IMR-90 (cell line): ENCODE data around the gene PPP6R1. TPM values are rescaled to one million over a fixed set of nuclear protein-coding genes. Genes with fewer than 3 reads are reported as not detected.

Experiments
- ATAC-seq: fragments of 200-7000 bp; cut with Tn5 transposase; 2 replicates; pipeline ENCODE4 v1.9.1; 2020; ENCODE audit warnings: low read depth, mild to moderate bottlenecking, moderate library complexity
- BruUV-seq: library from RNA; stranded (reverse); fragments of 400-500 nt; replicated peaks from 2 replicates; lab custom pipeline; 2021; lab: Mats Ljungman, UMichigan
- CTCF ChIA-PET: fragments of 300-600 bp; formaldehyde crosslinking; extraction: SDS; loops from one replicate; lab custom pipeline; 2021; ENCODE audit warnings: antibody characterized with exemption; lab: Yijun Ruan, JAX
- POLR2A ChIA-PET: fragments of 300-600 bp; sonication (Branson Sonifier 250); formaldehyde crosslinking; loops from one replicate; lab custom pipeline; 2022; ENCODE audit warnings: antibody characterized with exemption; ENCODE audit not compliant: unreplicated experiment; lab: Charles Lee
- DNase-seq: peaks from one replicate; pipeline ENCODE4 v3.0.0; 2013
- H2AFZ ChIP-seq: replicated peaks from 2 replicates; pipeline ENCODE3; 2013; ENCODE audit warnings: low read length, mild to moderate bottlenecking; ENCODE audit not compliant: poor library complexity
- H2AK5ac ChIP-seq: 2 replicates; pipeline ENCODE4 v1.6.1; 2013; ENCODE audit warnings: low read depth, low read length, inconsistent platforms
- H2AK9ac ChIP-seq: replicated peaks from 2 replicates; pipeline ENCODE3; 2013; ENCODE audit warnings: mild to moderate bottlenecking, low read depth, low read length, moderate library complexity; ENCODE audit not compliant: poor library complexity
- H2BK120ac ChIP-seq: 2 replicates; pipeline ENCODE4 v1.6.1; 2013; ENCODE audit warnings: low read depth, low read length, inconsistent platforms
- H2BK15ac ChIP-seq: 3 replicates; pipeline ENCODE4 v1.6.1; 2013; ENCODE audit warnings: low read depth, low read length, inconsistent platforms
- H2BK20ac ChIP-seq: 2 replicates; pipeline ENCODE4 v1.6.1; 2013; ENCODE audit warnings: low read depth, mild to moderate bottlenecking, inconsistent platforms, low read length, moderate library complexity
- H2BK5ac ChIP-seq: 2 replicates; pipeline ENCODE4 v1.6.1; 2013; ENCODE audit warnings: mild to moderate bottlenecking, low read depth, low read length, inconsistent platforms; ENCODE audit not compliant: poor library complexity, severe bottlenecking
- H3K14ac ChIP-seq: replicated peaks from 2 replicates; pipeline ENCODE4 v1.6.1; 2013; ENCODE audit warnings: low read depth, low read length, inconsistent platforms
- H3K18ac ChIP-seq: 2 replicates; pipeline ENCODE4 v1.6.1; 2013; ENCODE audit warnings: low read depth, low read length, control low read depth
- H3K23ac ChIP-seq: 2 replicates; pipeline ENCODE4 v1.6.1; 2013; ENCODE audit warnings: low read depth, low read length, inconsistent platforms
- H3K27ac ChIP-seq: 2 replicates; pipeline ENCODE4 v1.5.1; 2013; ENCODE audit warnings: mild to moderate bottlenecking, control low read depth, low read length; ENCODE audit not compliant: insufficient read depth
- H3K27me3 ChIP-seq: 2 replicates; pipeline ENCODE4 v1.6.1; 2013; ENCODE audit warnings: low read length; ENCODE audit not compliant: control insufficient read depth, insufficient read depth
- H3K36me3 ChIP-seq: 2 replicates; pipeline ENCODE4 v1.6.1; 2013; ENCODE audit warnings: low read length, mixed read lengths; ENCODE audit not compliant: control insufficient read depth, insufficient read depth
- H3K4ac ChIP-seq: 2 replicates; pipeline ENCODE4 v1.6.1; 2013; ENCODE audit warnings: low read depth, low read length, inconsistent platforms
- H3K4me1 ChIP-seq: 2 replicates; pipeline ENCODE4 v1.6.1; 2013; ENCODE audit warnings: low read length, mixed read lengths; ENCODE audit not compliant: control insufficient read depth, insufficient read depth
- H3K4me2 ChIP-seq: 2 replicates; pipeline ENCODE4 v1.6.1; 2013; ENCODE audit warnings: low read depth, mild to moderate bottlenecking, control low read depth, low read length, moderate library complexity
- H3K4me3 ChIP-seq: 2 replicates; pipeline ENCODE4 v1.5.1; 2013; ENCODE audit warnings: low read depth, mild to moderate bottlenecking, control low read depth, low read length, moderate library complexity; ENCODE audit not compliant: insufficient read depth
- H3K56ac ChIP-seq: 2 replicates; pipeline ENCODE4 v1.6.1; 2013; ENCODE audit warnings: low read length, inconsistent platforms; ENCODE audit not compliant: insufficient read depth; ENCODE audit errors: extremely low read depth
- H3K79me1 ChIP-seq, 2 experiments: 2 replicates each; pipeline ENCODE4 v1.6.1; 2013; ENCODE audit warnings: low read length in 2 of 2, inconsistent platforms in 1 of 2, low read depth in 1 of 2
- H3K9ac ChIP-seq: 2 replicates; pipeline ENCODE4 v1.6.1; 2013; ENCODE audit warnings: low read depth, low read length, control low read depth
- H3K9me1 ChIP-seq: 2 replicates; pipeline ENCODE4 v1.6.1; 2013; ENCODE audit warnings: low read length, inconsistent platforms; ENCODE audit not compliant: insufficient read depth
- H3K9me3 ChIP-seq: 2 replicates; pipeline ENCODE4 v1.6.1; 2013; ENCODE audit warnings: low read length; ENCODE audit not compliant: control insufficient read depth, insufficient read depth
- H4K20me1 ChIP-seq: 2 replicates; pipeline ENCODE4 v1.6.1; 2013; ENCODE audit warnings: low read length, inconsistent platforms; ENCODE audit not compliant: insufficient read depth
- H4K5ac ChIP-seq: 2 replicates; pipeline ENCODE4 v1.6.1; 2013; ENCODE audit warnings: mild to moderate bottlenecking, low read depth, low read length, control low read depth
- H4K8ac ChIP-seq, 2 experiments: 2 replicates each; pipeline ENCODE4 v1.6.1; 2013; ENCODE audit warnings: low read depth in 2 of 2, low read length in 2 of 2, control low read depth in 1 of 2, inconsistent platforms in 1 of 2
- H4K91ac ChIP-seq: 2 replicates; pipeline ENCODE4 v1.6.1; 2013; ENCODE audit warnings: low read depth, low read length, inconsistent platforms; ENCODE audit not compliant: insufficient read depth
- BHLHE40 ChIP-seq: fragments of 150-350 bp; IDR thresholded peaks from 2 replicates; pipeline ENCODE4 v1.6.1; 2016; ENCODE audit warnings: mild to moderate bottlenecking, low read depth, low read length
- CEBPB ChIP-seq: IDR thresholded peaks from 2 replicates; pipeline ENCODE4 v1.6.1; 2012; ENCODE audit warnings: low read depth, low read length, improper control_type of control experiment
- CHD1 ChIP-seq: IDR thresholded peaks from 2 replicates; pipeline ENCODE4 v1.6.1; 2012; ENCODE audit warnings: low read depth, low read length, improper control_type of control experiment
- CTCF ChIP-seq: conservative IDR thresholded peaks from 2 replicates; pipeline ENCODE4 v1.5.1; 2012; ENCODE audit warnings: mild to moderate bottlenecking, low read depth, low read length, improper control_type of control experiment
- ELK1 ChIP-seq: fragments of 150-350 bp; IDR thresholded peaks from 2 replicates; pipeline ENCODE4 v1.6.1; 2016; ENCODE audit warnings: low read depth, mild to moderate bottlenecking, low read length, moderate library complexity, borderline replicate concordance
- FOS ChIP-seq: fragments of 150-350 bp; IDR thresholded peaks from 2 replicates; pipeline ENCODE4 v1.6.1; 2016; ENCODE audit warnings: low read depth, low read length
- MAFK ChIP-seq: IDR thresholded peaks from 2 replicates; pipeline ENCODE4 v1.6.1; 2012; ENCODE audit warnings: low read depth, low read length, improper control_type of control experiment
- MAZ ChIP-seq: IDR thresholded peaks from 2 replicates; pipeline ENCODE4 v1.6.1; 2012; ENCODE audit warnings: low read depth, mild to moderate bottlenecking, low read length, improper control_type of control experiment, moderate library complexity, borderline replicate concordance
- MXI1 ChIP-seq: IDR thresholded peaks from 2 replicates; pipeline ENCODE4 v1.6.1; 2012; ENCODE audit warnings: low read depth, mild to moderate bottlenecking, low read length, moderate library complexity, borderline replicate concordance
- NFE2L2 ChIP-seq: fragments of 150-350 bp; IDR thresholded peaks from 2 replicates; pipeline ENCODE4 v1.6.1; 2016; ENCODE audit warnings: low read depth, mild to moderate bottlenecking, low read length
- POLR2A ChIP-seq: IDR thresholded peaks from 2 replicates; pipeline ENCODE4 v1.6.1; 2012; ENCODE audit warnings: mild to moderate bottlenecking, low read depth, low read length
- RAD21 ChIP-seq: IDR thresholded peaks from 2 replicates; pipeline ENCODE4 v1.6.1; 2012; ENCODE audit warnings: low read length, improper control_type of control experiment
- RCOR1 ChIP-seq: IDR thresholded peaks from 2 replicates; pipeline ENCODE4 v1.6.1; 2012; ENCODE audit warnings: mild to moderate bottlenecking, low read length, improper control_type of control experiment; ENCODE audit not compliant: insufficient replicate concordance
- RFX5 ChIP-seq: IDR thresholded peaks from 2 replicates; pipeline ENCODE4 v1.8.0; 2012; ENCODE audit warnings: low read depth, mild to moderate bottlenecking, low read length, moderate library complexity
- SMC3 ChIP-seq: fragments of 150-350 bp; IDR thresholded peaks from 2 replicates; pipeline ENCODE4 v1.6.1; 2016; ENCODE audit warnings: low read depth, mild to moderate bottlenecking, antibody characterized with exemption, low read length, moderate library complexity
- USF2 ChIP-seq: fragments of 150-350 bp; IDR thresholded peaks from 2 replicates; pipeline ENCODE4 v1.6.1; 2017; ENCODE audit warnings: mild to moderate bottlenecking, antibody characterized with exemption, low read length, low read depth
- WGBS, 2 experiments: methylation state at CpG; one replicate each; pipeline versions ENCODE4 v1.1.5 to v1.1.7; 2013; ENCODE audit warnings: missing lambda C conversion rate in 2 of 2; ENCODE audit not compliant: insufficient read length in 1 of 2; ENCODE audit errors: extremely low coverage in 2 of 2; 5-methylcytosine and 5-hydroxymethylcytosine counted together
- dilution Hi-C: fragments of 300-500 bp; cut with HindIII; formaldehyde crosslinking; loops from one replicate; pipeline ENCODE4 v1.14.3; 2018; ENCODE audit warnings: low sequenced_read_pairs; ENCODE audit not compliant: unreplicated experiment
- in situ Hi-C: fragments of 300-500 bp; cut with MboI; formaldehyde crosslinking; loops from 3 replicates; pipeline ENCODE4 v1.14.3; 2019; ENCODE audit warnings: low sequenced_read_pairs, inconsistent platforms, mixed read lengths
- intact Hi-C: fragments of 100-400 bp; cut with micrococcal nuclease; formaldehyde crosslinking; loops from 2 replicates; pipeline ENCODE4 v1.10.0; 2022
- polyA plus RNA-seq, 3 experiments: library from polyadenylated mRNA; depleted of rRNA; stranded (reverse); fragments of >200 nt; gene quantifications; 2 replicates each; pipeline ENCODE4 v1.2.3, GENCODE V29; 2012; ENCODE audit warnings: low replicate concordance in 1 of 3
- total RNA-seq: library from RNA; depleted of rRNA; stranded (reverse); fragments of >200 nt; gene quantifications from 2 replicates; pipeline ENCODE4 v1.2.3, GENCODE V29; 2012

The PPP6R1 gene
- total and polyA plus RNA-seq, 2 of the 4 experiments (the other 2 are of a cell fraction) = 19.9 to 50.2 TPM

GRCh38 chr19:55269299-55269698 is 10.5 kb upstream of the PPP6R1 start:
- no peak overlapping the region for H3K56ac ChIP-seq
- no TSS peak for BruUV-seq
- no peaks in the 10 kb centered on the region for H3K4me1 ChIP-seq
- intact Hi-C loops (no loop called here), dilution Hi-C loops (no loop called here), in situ Hi-C loops (no loop called here)
- H3K79me1 ChIP-seq = peaks cover 5 to 30% of the 10 kb centered on the region in 2 experiments
- 95% methylated on average over 8 of the region's 8 CpGs; no CpG with 5 or more reads in 1 of the 2 experiments for WGBS, 2 experiments
- no peak overlapping the region for H2AK5ac ChIP-seq
- H4K8ac ChIP-seq = no peak overlapping the region
- H2BK15ac ChIP-seq = no peak overlapping the region
- no peak for ATAC-seq
- no peak overlapping the region for H3K14ac ChIP-seq
- no peak overlapping the region for H3K9ac ChIP-seq
- H3K9me3 ChIP-seq = no peaks in the 10 kb centered on the region
- no peak overlapping the region for H2BK5ac ChIP-seq
- TF ChIP-seq POLR2A (no peak), FOS (no peak), CTCF (no peak), RAD21 (no peak), MXI1 (no peak), CEBPB (no peak), CHD1 (no peak), BHLHE40 (no peak), USF2 (no peak), RCOR1 (no peak), MAZ (no peak), NFE2L2 (no peak), ELK1 (no peak), RFX5 (no peak), MAFK (no peak), SMC3 (no peak)
- DNase-seq = no peak
- H3K4me2 ChIP-seq = no peak overlapping the region
- CTCF ChIA-PET = no interaction called here
- H3K27me3 ChIP-seq = no peaks in the 10 kb centered on the region
- H3K9me1 ChIP-seq = peaks cover 9% of the 10 kb centered on the region; the same call in 1 of the 2 replicates
- peaks cover 7% of the 10 kb centered on the region; the same call in 1 of the 2 replicates for H4K20me1 ChIP-seq
- POLR2A ChIA-PET = interaction anchor here (0.5 kb wide), 1 partner anchor 11 kb away, joined by 3 read pairs; no protein-coding TSS in a partner anchor
- no peak overlapping the region for H3K4me3 ChIP-seq
- no peak overlapping the region for H3K18ac ChIP-seq
- H3K4ac ChIP-seq = no peak overlapping the region
- H2BK20ac ChIP-seq = no peak overlapping the region
- no peak overlapping the region for H3K27ac ChIP-seq
- no peak overlapping the region for H2AK9ac ChIP-seq
- H2AFZ ChIP-seq = no peak overlapping the region
- H2BK120ac ChIP-seq = no peak overlapping the region
- H4K5ac ChIP-seq = no peak overlapping the region
- H3K36me3 ChIP-seq = peaks cover 28% of the 10 kb centered on the region
- no peak overlapping the region for H3K23ac ChIP-seq
- H4K91ac ChIP-seq = no peak overlapping the region
